PC-9 (cell line): ENCODE measurements around the gene ZNF444.

Source experiments
- CTCF ChIP-seq: fragments of 200-600 bp; sonication (generic); conservative IDR thresholded peaks from 2 replicates; pipeline ENCODE4 v1.6.1; 2017; ENCODE audit warnings: mixed run types, antibody characterized with exemption, mild to moderate bottlenecking, moderate library complexity
- EZH2 ChIP-seq: fragments of 200-600 bp; sonication (generic); IDR thresholded peaks from 2 replicates; pipeline ENCODE4 v1.8.0; 2017; ENCODE audit warnings: antibody characterized with exemption, low read depth

- TF ChIP-seq CTCF (no peak), EZH2 (no peak)
Observed at GRCh38 chr19:56149656-56150038, 8.6 kb downstream of the ZNF444 start.
